HG02938 (cell line): Measurements from ENCODE around the gene ZBTB42.

ENCODE experiments used
- ATAC-seq: cut with Tn5 transposase; IDR thresholded peaks from one replicate; pipeline ENCODE4 v1.9.1; 2021; ENCODE audit warnings: mild to moderate bottlenecking, moderate library complexity; ENCODE audit not compliant: unreplicated experiment

Gene ZBTB42

GRCh38 chr14:104769324-104770071, 31.4 kb upstream of the ZBTB42 start:
- ATAC-seq: no peak

GRCh38 chr14:104770072-104770579, 30.8 kb upstream of the ZBTB42 start:
- ATAC-seq: no peak

GRCh38 chr14:104770851-104771272, 30.0 kb upstream of the ZBTB42 start:
- no peak for ATAC-seq

GRCh38 chr14:104771374-104771773, 29.5 kb upstream of the ZBTB42 start:
- ATAC-seq: no peak

- ATAC-seq: no peak
Observed at GRCh38 chr14:104771918-104772706, 28.8 kb upstream of the ZBTB42 start.

GRCh38 chr14:104772707-104773504, 28.0 kb upstream of the ZBTB42 start:
- no peak for ATAC-seq

GRCh38 chr14:104773505-104774452, 27.1 kb upstream of the ZBTB42 start:
- ATAC-seq: no peak

GRCh38 chr14:104774453-104775072, 26.3 kb upstream of the ZBTB42 start:
- ATAC-seq: no peak

GRCh38 chr14:104775073-104775489, 25.8 kb upstream of the ZBTB42 start:
- ATAC-seq: no peak

- ATAC-seq: no peak
Observed at GRCh38 chr14:104776481-104776880, 24.4 kb upstream of the ZBTB42 start.

GRCh38 chr14:104776961-104777807, 23.7 kb upstream of the ZBTB42 start:
- no peak for ATAC-seq

- ATAC-seq: no peak
Observed at GRCh38 chr14:104777808-104778249, 23.1 kb upstream of the ZBTB42 start.

GRCh38 chr14:104778694-104779331, 22.1 kb upstream of the ZBTB42 start:
- no peak for ATAC-seq

GRCh38 chr14:104779776-104780512, 21.0 kb upstream of the ZBTB42 start:
- no peak for ATAC-seq

GRCh38 chr14:104780513-104781030, 20.3 kb upstream of the ZBTB42 start:
- no peak for ATAC-seq

- ATAC-seq: no peak
Observed at GRCh38 chr14:104781271-104782077, 19.4 kb upstream of the ZBTB42 start.
